Upper lobe of left lung (tissue), 6 donors: ENCODE data around the gene STUB1. TPM values are rescaled to one million over a fixed set of nuclear protein-coding genes. Genes with fewer than 3 reads are reported as not detected.

Experiments
- ATAC-seq, 2 donors: fragments of 200-7000 bp; cut with Tn5 transposase; one replicate each; pipeline ENCODE4 v1.9.1; 2022; ENCODE audit warnings: mild to moderate bottlenecking in 2 of 2, moderate library complexity in 2 of 2; ENCODE audit not compliant: low FRiP score in 2 of 2
- DNase-seq, 2 donors: peaks; one replicate each; pipeline ENCODE4 v3.0.0-alpha.2; 2019 to 2020
- H3K27ac ChIP-seq, 4 donors: fragments of 200-600 bp; sonication (generic); one replicate each; pipeline ENCODE4 v1.5.1; 2016 to 2019
- H3K27me3 ChIP-seq, 4 donors: fragments of 200-600 bp; sonication (generic); one replicate each; pipeline ENCODE4 v1.5.1; 2017 to 2019
- H3K36me3 ChIP-seq, 4 donors: fragments of 200-600 bp; sonication (generic); one replicate each; pipeline ENCODE4 v1.5.1; 2016 to 2019
- H3K4me1 ChIP-seq, 4 donors: fragments of 200-600 bp; sonication (generic); one replicate each; pipeline ENCODE4 v1.5.1; 2018 to 2019
- H3K4me3 ChIP-seq, 4 donors: fragments of 200-600 bp; sonication (generic); one replicate each; pipeline ENCODE4 v1.5.1; 2017 to 2019; ENCODE audit warnings: mild to moderate bottlenecking in 2 of 4, moderate library complexity in 1 of 4
- H3K9me3 ChIP-seq, 4 donors: fragments of 200-600 bp; sonication (generic); one replicate each; pipeline ENCODE4 v1.5.1; 2018 to 2019
- CTCF ChIP-seq, 6 experiments: fragments of 450-650 bp in 4 of 6; fragments of 200-600 bp in 2 of 6; sonication (generic) in 2 of 6; IDR thresholded peaks; one replicate each; pipeline ENCODE4 v1.5.1; 2016 to 2019; ENCODE audit warnings: antibody characterized with exemption in 6 of 6
- EP300 ChIP-seq, 4 donors: sonication (generic); formaldehyde crosslinking; IDR thresholded peaks; one replicate each; pipeline ENCODE4 v1.5.1; 2017; ENCODE audit warnings: antibody characterized with exemption in 4 of 4, control low read depth in 2 of 4
- POLR2A ChIP-seq, 4 donors: fragments of 450-650 bp; IDR thresholded peaks; one replicate each; pipeline ENCODE4 v1.5.1; 2016 to 2017; ENCODE audit warnings: antibody characterized with exemption in 4 of 4, mild to moderate bottlenecking in 2 of 4
- POLR2AphosphoS5 ChIP-seq, 2 donors: sonication (generic); formaldehyde crosslinking; IDR thresholded peaks; one replicate each; pipeline ENCODE4 v1.5.1; 2017; ENCODE audit warnings: antibody characterized with exemption in 2 of 2
- WGBS, 2 donors: methylation state at CpG; one replicate each; pipeline ENCODE4 v1.1.5; 2017 to 2018; 5-methylcytosine and 5-hydroxymethylcytosine counted together
- total RNA-seq, 6 donors: library from RNA; depleted of rRNA in 4 of 6; stranded (reverse); fragments of >200 nt in 4 of 6; gene quantifications; one replicate each; pipeline versions ENCODE4 v1.1.0 to v1.2.1, GENCODE V29; 2016 to 2021
- donor health status: DM: no; HTN: no; CAD: no; lungs with moderate emphysema.
- donor health status: DM: no; HTN: yes; CAD: no; lungs with severe emphysema.

STUB1 gene
- total RNA-seq, 6 donors from 2014 or later, result 101 to 186 (median 118) TPM

- peaks cover 30 to 59% (median 47%) of the 10 kb centered on the region in 4 donors for H3K4me1 ChIP-seq
- peaks cover 0 to 29% (median 17%) of the 10 kb centered on the region in 4 donors for H3K27me3 ChIP-seq
- WGBS, 2 donors, result 84 to 95% methylated on average over 3 to 7 of the region's 7 CpGs
- TF ChIP-seq EP300 (IDR thresholded peaks at IDR 0.05), result no peak
- TF ChIP-seq POLR2AphosphoS5 (IDR thresholded peaks at IDR 0.05), result no peak
- no peak for TF ChIP-seq CTCF (IDR thresholded peaks at IDR 0.05)
- TF ChIP-seq POLR2A (IDR thresholded peaks at IDR 0.05), result no peak
- H3K36me3 ChIP-seq, result peaks cover 0 to 6% (median under 1%) of the 10 kb centered on the region in 4 donors
- no peak overlapping the region for H3K4me3 ChIP-seq
- no peak for ATAC-seq
- DNase-seq, result no peak
- H3K27ac ChIP-seq, result no peak overlapping the region
- H3K9me3 ChIP-seq, result no peaks in the 10 kb centered on the region
These were observed 44.8 kb downstream of the STUB1 start for GRCh38 chr16:725041-725376.

GRCh38 chr16:725463-726187 is 45.4 kb downstream of the STUB1 start:
- Histone ChIP-seq H3K27ac (no peak overlapping the region), H3K4me1 (peaks cover 27 to 53% (median 41%) of the 10 kb centered on the region in 4 donors), H3K4me3 (peak overlapping the region in 2 of 4 donors; percentile 54 to 64), H3K9me3 (no peaks in the 10 kb centered on the region), H3K27me3 (peaks cover 0 to 29% (median 17%) of the 10 kb centered on the region in 4 donors), H3K36me3 (peaks cover 0 to 11% (median 4%) of the 10 kb centered on the region in 4 donors)
- ATAC-seq (no peak), DNase-seq (peak in 1 of 2 donors; percentile 78)
- TF ChIP-seq POLR2A (IDR thresholded peaks at IDR 0.05) (peak in 1 of 4 donors; percentile 0), CTCF (IDR thresholded peaks at IDR 0.05) (no peak)
- 58 to 74% methylated on average over 3 to 13 of the region's 23 CpGs for WGBS, 2 donors

GRCh38 chr16:726188-726437 is 45.9 kb downstream of the STUB1 start:
- H3K36me3 ChIP-seq, result peaks cover 0 to 11% (median 6%) of the 10 kb centered on the region in 4 donors
- peak in 1 of 4 donors; percentile 5 for TF ChIP-seq POLR2A (IDR thresholded peaks at IDR 0.05)
- no peak for TF ChIP-seq EP300 (IDR thresholded peaks at IDR 0.05)
- WGBS, 2 donors, result 44 to 46% methylated on average over 5 of the region's 9 CpGs
- H3K4me3 ChIP-seq, result peak overlapping the region in 3 of 4 donors; percentile 54 to 65 (median 64)
- peaks cover 0 to 29% (median 17%) of the 10 kb centered on the region in 4 donors for H3K27me3 ChIP-seq
- ATAC-seq, result no peak
- no peaks in the 10 kb centered on the region for H3K9me3 ChIP-seq
- DNase-seq, result no peak
- H3K27ac ChIP-seq, result no peak overlapping the region
- H3K4me1 ChIP-seq, result peaks cover 27 to 50% (median 40%) of the 10 kb centered on the region in 4 donors

GRCh38 chr16:726438-727290 is 46.5 kb downstream of the STUB1 start, which contains the start of the genes CCDC78 and HAGHL:
Gene CCDC78, minus strand, starts transcription at chr16:726443. Its CDS starts 76 bp downstream, at chr16:726367.
Gene HAGHL, plus strand, starts transcription at chr16:727106. Its CDS starts 404 bp downstream, at chr16:727510.
- ATAC-seq, result peak in 1 of 2 donors; percentile 48
- TF ChIP-seq POLR2AphosphoS5 (IDR thresholded peaks at IDR 0.05), result no peak
- TF ChIP-seq EP300 (IDR thresholded peaks at IDR 0.05), result no peak
- peak in 2 of 4 donors; percentile 2 to 48 for TF ChIP-seq POLR2A (IDR thresholded peaks at IDR 0.05)

GRCh38 chr16:727291-727977 is 47.2 kb downstream of the STUB1 start:
- peak overlapping the region in 2 of 4 donors; percentile 52 to 53 for H3K27ac ChIP-seq
- no peaks in the 10 kb centered on the region for H3K9me3 ChIP-seq
- WGBS, 2 donors, result 1% methylated on average over 19 of the region's 61 CpGs; no CpG with 5 or more reads in 1 of the 2 donors
- no peak for TF ChIP-seq POLR2AphosphoS5 (IDR thresholded peaks at IDR 0.05)
- TF ChIP-seq POLR2A (IDR thresholded peaks at IDR 0.05), result peak in 1 of 4 donors; percentile 3
- H3K27me3 ChIP-seq, result peaks cover 0 to 29% (median 17%) of the 10 kb centered on the region in 4 donors
- peaks cover 0 to 18% (median 11%) of the 10 kb centered on the region in 4 donors for H3K36me3 ChIP-seq
- ATAC-seq (peak in 1 of 2 donors; percentile 6), DNase-seq (peak in 1 of 2 donors; percentile 86)
- peaks cover 20 to 38% (median 28%) of the 10 kb centered on the region in 4 donors for H3K4me1 ChIP-seq
- peak overlapping the region; percentile 30 to 65 (median 59) for H3K4me3 ChIP-seq

More at GRCh38 chr16:726438-727290, 46.5 kb downstream of the STUB1 start, which contains the start of the genes CCDC78 and HAGHL:
- Histone ChIP-seq H3K27me3 (peaks cover 0 to 29% (median 17%) of the 10 kb centered on the region in 4 donors), H3K36me3 (peaks cover 0 to 13% (median 8%) of the 10 kb centered on the region in 4 donors), H3K9me3 (no peaks in the 10 kb centered on the region), H3K4me1 (peaks cover 24 to 46% (median 35%) of the 10 kb centered on the region in 4 donors), H3K4me3 (peak within 1 kb of the TSS; percentile 30 to 65 (median 59)), H3K27ac (peak within 1 kb of the TSS in 2 of 4 donors; percentile 52 to 53)
- 7% methylated on average over 23 of the region's 88 CpGs; no CpG with 5 or more reads in 1 of the 2 donors for WGBS, 2 donors
- peak; percentile 51 to 95 for DNase-seq
